ENCODE data around the gene SOX15.

DNA sequence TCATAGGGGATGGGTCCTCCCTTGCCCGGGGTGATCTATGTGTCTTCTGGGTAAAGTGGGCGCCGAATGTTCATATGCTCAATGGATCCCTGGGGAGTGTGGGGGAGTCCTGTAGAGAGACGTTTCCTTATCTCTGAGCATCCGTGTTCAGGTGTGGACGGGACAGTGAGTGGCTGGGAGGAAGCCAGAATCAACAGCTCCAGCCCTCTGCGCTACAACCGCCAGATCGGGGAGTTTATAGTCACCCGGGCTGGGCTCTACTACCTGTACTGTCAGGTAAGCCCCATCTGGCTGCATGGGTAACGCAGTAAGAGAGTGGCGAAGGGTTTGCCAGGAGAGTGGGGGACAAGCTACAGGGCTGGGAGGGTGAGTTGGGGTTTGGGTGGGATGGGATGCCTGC lies 33.3 kb downstream of the SOX15 start:
- TF ChIP-seq, protein P1, sequence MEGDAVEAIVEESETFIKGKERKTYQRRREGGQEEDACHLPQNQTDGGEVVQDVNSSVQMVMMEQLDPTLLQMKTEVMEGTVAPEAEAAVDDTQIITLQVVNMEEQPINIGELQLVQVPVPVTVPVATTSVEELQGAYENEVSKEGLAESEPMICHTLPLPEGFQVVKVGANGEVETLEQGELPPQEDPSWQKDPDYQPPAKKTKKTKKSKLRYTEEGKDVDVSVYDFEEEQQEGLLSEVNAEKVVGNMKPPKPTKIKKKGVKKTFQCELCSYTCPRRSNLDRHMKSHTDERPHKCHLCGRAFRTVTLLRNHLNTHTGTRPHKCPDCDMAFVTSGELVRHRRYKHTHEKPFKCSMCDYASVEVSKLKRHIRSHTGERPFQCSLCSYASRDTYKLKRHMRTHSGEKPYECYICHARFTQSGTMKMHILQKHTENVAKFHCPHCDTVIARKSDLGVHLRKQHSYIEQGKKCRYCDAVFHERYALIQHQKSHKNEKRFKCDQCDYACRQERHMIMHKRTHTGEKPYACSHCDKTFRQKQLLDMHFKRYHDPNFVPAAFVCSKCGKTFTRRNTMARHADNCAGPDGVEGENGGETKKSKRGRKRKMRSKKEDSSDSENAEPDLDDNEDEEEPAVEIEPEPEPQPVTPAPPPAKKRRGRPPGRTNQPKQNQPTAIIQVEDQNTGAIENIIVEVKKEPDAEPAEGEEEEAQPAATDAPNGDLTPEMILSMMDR (IDR thresholded peaks at IDR 0.05) = no peak
- no peak for TF ChIP-seq POLR2A (IDR thresholded peaks at IDR 0.05)
